T-helper 1 cell treated with Interleukin-12 subunit alpha and Interleukin-12 subunit beta and Interleukin-4 antibody, amounts not matched to agents 30 μg/mL and 1 μg/mL, for 36 hours (primary cell): ENCODE results near the gene NPM1.
"Not testable (repeated sequence)": the region's sequence is repeated elsewhere in the genome, so short reads cannot be mapped to it uniquely, and the experiment has no call there.

Source experiments
- H3K27ac Mint-ChIP-seq: one replicate; pipeline ENCODE4 v1.8.0; 2021; ENCODE audit warnings: mild to moderate bottlenecking, mixed read lengths
- H3K27me3 Mint-ChIP-seq: one replicate; pipeline ENCODE4 v1.8.0; 2021; ENCODE audit warnings: low read depth, mixed read lengths
- H3K36me3 Mint-ChIP-seq: one replicate; pipeline ENCODE4 v1.8.0; 2021; ENCODE audit warnings: low read depth, mixed read lengths
- H3K4me1 Mint-ChIP-seq: one replicate; pipeline ENCODE4 v1.8.0; 2021; ENCODE audit warnings: low read depth, mixed read lengths
- H3K4me3 Mint-ChIP-seq: one replicate; pipeline ENCODE4 v1.8.0; 2021; ENCODE audit warnings: mild to moderate bottlenecking, moderate library complexity, mixed read lengths
- H3K9me3 Mint-ChIP-seq: one replicate; pipeline ENCODE4 v1.8.0; 2021; ENCODE audit warnings: mixed read lengths

The NPM1 gene

DNA sequence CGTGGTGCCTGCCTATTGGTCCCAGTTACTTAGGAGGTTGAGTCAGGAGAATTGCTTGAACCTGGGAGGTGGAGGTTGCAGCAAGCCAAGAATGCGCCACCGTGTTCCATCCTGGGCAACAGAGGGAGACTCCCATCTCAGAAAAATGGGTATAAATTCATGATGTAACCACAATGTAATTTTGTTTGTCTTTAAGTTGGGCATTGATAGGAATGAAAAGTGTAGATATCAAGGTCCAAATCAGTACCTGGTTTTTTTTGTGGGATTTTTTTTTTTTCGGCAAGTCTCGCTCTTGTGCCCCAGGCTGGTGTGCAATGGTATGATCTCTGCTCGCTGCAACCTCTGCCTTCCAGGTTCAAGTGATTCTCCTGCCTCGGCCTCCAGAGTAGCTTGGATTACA is 7.4 kb downstream of the NPM1 start:
- H3K4me3 Mint-ChIP-seq: no peak overlapping the region
- peaks cover 46% of the 10 kb centered on the region for H3K4me1 Mint-ChIP-seq
- H3K9me3 Mint-ChIP-seq: no peaks in the 10 kb centered on the region
- peaks cover 56% of the 10 kb centered on the region for H3K36me3 Mint-ChIP-seq
- H3K27me3 Mint-ChIP-seq: no peaks in the 10 kb centered on the region
- no peak overlapping the region for H3K27ac Mint-ChIP-seq

DNA sequence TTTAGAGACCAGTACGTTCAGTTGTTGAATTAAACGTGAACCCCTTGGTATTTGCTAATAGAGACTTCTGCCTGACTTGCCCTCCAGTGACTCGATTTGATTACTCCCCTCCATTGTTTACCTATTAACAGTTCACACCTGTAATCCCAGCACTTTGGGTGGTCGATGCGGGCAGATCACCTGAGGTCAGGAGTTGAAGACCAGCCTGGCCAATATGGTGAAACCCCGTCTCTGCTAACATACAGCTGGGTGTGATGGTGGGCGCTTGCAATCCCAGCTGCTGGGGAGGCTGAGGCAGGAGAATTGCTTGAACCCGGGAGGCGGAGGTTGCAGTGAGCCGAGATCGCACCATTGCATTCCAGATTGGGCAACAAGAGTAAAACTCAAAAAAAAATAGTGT is 8.9 kb downstream of the NPM1 start:
- Mint-ChIP-seq H3K4me1 (peaks cover 31% of the 10 kb centered on the region), H3K36me3 (peaks cover 52% of the 10 kb centered on the region)
- not testable (repeated sequence) for H3K27me3 Mint-ChIP-seq, H3K4me3 Mint-ChIP-seq, H3K27ac Mint-ChIP-seq, H3K9me3 Mint-ChIP-seq

- H3K27ac Mint-ChIP-seq: no peak overlapping the region
- H3K4me3 Mint-ChIP-seq: no peak overlapping the region
- no peaks in the 10 kb centered on the region for H3K9me3 Mint-ChIP-seq
- H3K36me3 Mint-ChIP-seq: peaks cover 56% of the 10 kb centered on the region
- H3K4me1 Mint-ChIP-seq: peaks cover 29% of the 10 kb centered on the region
- H3K27me3 Mint-ChIP-seq: no peaks in the 10 kb centered on the region
Observed at GRCh38 chr5:171397190-171397589, 9.5 kb downstream of the NPM1 start.

DNA sequence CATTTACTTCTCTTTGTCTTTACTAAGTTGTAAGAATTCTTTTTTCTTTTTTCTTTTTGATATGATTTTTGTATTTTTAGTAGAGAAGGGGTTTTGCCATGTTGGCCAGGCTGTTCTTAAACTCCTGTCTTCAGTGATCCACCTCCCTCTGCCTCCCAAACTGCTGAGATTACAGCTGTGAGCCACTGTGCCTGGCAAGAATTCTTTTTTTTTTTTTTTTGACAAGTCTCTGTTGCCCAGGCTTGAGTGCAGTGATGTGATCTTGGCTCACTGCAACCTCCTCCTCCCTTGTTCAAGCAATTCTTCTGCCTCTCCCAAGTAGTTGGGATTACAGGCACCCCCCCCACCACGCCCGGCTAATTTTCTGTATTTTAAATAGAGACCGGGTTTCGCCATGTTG is 9.9 kb downstream of the NPM1 start:
- Mint-ChIP-seq H3K4me1 (peaks cover 27% of the 10 kb centered on the region), H3K4me3 (no peak overlapping the region), H3K9me3 (no peaks in the 10 kb centered on the region), H3K36me3 (peaks cover 52% of the 10 kb centered on the region), H3K27ac (no peak overlapping the region), H3K27me3 (no peaks in the 10 kb centered on the region)

DNA sequence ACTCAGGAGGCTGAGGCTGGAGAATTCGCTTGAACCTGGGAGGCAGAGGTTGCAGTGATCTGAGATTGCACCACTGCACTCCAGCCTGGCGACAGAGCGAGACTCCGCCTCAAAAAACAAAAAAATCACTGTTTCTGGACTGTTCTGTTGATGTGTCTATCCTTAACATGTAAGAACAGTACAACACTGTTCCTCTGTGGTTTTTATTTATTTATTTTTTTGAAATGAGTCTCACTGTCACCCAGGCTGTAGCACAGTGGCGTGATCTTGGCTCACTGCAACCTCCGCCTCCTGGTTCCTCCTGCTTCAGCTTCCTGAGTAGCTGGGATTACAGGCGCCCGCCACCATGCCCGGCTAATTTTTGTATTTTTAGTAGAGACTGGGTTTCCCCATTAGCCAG is 11.0 kb downstream of the NPM1 start:
- H3K9me3 Mint-ChIP-seq, H3K27me3 Mint-ChIP-seq, H3K27ac Mint-ChIP-seq, H3K4me3 Mint-ChIP-seq: not testable (repeated sequence)
- Mint-ChIP-seq H3K36me3 (peaks cover 44% of the 10 kb centered on the region), H3K4me1 (peaks cover 19% of the 10 kb centered on the region)

DNA sequence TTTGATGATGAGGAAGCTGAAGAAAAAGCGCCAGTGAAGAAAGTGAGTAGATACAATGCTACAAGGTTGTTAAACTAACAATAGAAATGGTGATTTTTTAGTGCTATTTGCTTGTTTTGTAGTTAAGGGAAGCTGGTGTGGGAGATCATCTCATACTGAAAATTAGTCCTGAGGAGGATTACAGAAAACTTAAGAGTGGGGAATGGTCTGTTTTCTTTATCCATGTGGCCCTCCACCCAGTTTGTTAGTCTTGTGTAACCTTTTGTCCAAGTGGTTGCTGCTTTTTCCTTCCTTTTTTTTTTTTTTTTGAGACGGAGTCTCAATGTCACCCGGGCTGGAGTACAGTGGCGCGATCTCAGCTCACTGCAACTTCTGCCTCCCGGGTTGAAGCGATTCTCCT is 12.5 kb downstream of the NPM1 start:
- Mint-ChIP-seq H3K4me1 (peaks cover 19% of the 10 kb centered on the region), H3K36me3 (peaks cover 49% of the 10 kb centered on the region), H3K27me3 (no peaks in the 10 kb centered on the region), H3K4me3 (no peak overlapping the region), H3K27ac (no peak overlapping the region), H3K9me3 (no peaks in the 10 kb centered on the region)

DNA sequence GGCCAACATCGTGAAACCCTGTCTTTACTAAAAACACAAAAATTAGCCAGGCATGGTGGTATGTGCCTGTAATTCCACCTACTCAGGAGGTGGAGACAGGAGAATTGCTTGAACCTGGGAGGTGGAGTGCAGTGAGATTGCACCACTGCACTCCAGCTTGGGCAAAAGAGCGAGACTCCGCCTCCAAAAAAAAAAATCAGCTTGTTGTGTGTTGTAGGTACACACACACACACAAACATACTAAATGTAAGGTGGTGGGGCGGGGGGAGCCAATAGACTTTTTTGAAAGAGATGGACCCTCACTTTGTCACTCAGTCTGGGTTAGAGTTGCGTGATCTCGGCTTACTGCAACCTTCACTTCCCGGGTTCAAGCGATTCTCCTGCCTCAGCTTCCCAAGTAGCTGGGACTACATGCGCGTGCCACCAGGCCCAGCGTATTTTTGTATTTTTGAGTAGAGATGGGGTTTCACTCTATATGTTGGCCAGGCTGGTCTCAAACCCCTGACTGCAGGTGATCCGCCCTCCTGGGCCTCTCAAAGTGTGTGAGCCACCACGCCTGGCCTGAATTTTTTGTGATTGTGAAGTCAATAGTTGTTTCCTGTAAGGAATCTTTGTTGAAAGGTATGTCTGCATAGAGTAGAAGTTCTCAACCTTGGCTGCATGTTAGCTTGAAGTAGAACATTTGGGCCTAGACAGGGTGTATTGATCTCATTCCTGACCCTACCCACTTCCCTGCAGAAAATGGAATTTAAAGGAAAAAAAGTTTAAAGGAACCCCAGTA is 13.7 kb downstream of the NPM1 start:
- peaks cover 53% of the 10 kb centered on the region for H3K36me3 Mint-ChIP-seq
- no peaks in the 10 kb centered on the region for H3K27me3 Mint-ChIP-seq
- H3K4me3 Mint-ChIP-seq: no peak overlapping the region
- no peaks in the 10 kb centered on the region for H3K9me3 Mint-ChIP-seq
- peaks cover 21% of the 10 kb centered on the region for H3K4me1 Mint-ChIP-seq
- H3K27ac Mint-ChIP-seq: no peak overlapping the region

DNA sequence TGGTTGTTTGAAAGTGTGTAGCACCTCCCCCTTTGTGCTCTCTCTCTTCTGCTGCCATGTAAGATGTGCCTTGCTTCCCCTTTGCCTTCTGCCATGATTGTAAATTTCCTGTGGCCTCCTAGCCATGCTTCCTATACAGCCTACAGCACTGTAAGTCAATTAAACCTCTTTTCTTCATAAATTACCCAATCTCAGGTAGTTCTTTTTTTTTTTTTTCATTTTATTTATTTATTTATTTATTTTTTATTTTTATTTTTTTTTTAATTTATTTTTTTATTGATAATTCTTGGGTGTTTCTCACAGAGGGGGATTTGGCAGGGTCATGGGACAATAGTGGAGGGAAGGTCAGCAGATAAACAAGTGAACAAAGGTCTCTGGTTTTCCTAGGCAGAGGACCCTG is 15.1 kb downstream of the NPM1 start:
- H3K27me3 Mint-ChIP-seq, H3K9me3 Mint-ChIP-seq, H3K27ac Mint-ChIP-seq, H3K4me3 Mint-ChIP-seq: not testable (repeated sequence)
- H3K36me3 Mint-ChIP-seq: peaks cover 54% of the 10 kb centered on the region
- peaks cover 24% of the 10 kb centered on the region for H3K4me1 Mint-ChIP-seq

DNA sequence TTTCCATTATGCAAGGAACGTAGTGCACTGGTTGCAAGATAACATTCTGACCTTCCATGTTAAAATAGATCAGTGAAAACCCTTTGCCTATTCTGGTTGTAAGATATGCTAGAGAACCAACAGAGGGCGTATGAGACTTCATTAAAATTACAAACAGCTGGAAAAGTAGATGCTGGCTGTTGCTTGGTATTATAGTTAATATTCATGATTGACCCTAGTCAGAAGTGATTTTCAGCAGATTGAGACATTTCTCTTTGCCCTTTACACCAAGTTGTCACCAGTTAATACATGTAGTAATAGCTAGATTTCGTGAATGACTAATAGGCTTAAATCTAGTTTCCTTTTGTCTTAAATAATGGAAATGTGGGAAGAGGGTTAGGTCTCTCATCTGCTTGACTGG is 18.0 kb downstream of the NPM1 start:
- Mint-ChIP-seq H3K27ac (no peak overlapping the region), H3K4me1 (peaks cover 30% of the 10 kb centered on the region), H3K4me3 (no peak overlapping the region), H3K36me3 (peaks cover 59% of the 10 kb centered on the region), H3K27me3 (no peaks in the 10 kb centered on the region), H3K9me3 (no peaks in the 10 kb centered on the region)

GRCh38 chr5:171407234-171407633 is 19.6 kb downstream of the NPM1 start:
- Mint-ChIP-seq H3K27me3 (no peaks in the 10 kb centered on the region), H3K27ac (peak overlapping the region; percentile 29), H3K9me3 (no peaks in the 10 kb centered on the region), H3K4me1 (peaks cover 30% of the 10 kb centered on the region), H3K36me3 (peaks cover 63% of the 10 kb centered on the region), H3K4me3 (no peak overlapping the region)

- Mint-ChIP-seq H3K36me3 (peaks cover 70% of the 10 kb centered on the region), H3K4me3 (peak overlapping the region; percentile 34), H3K27ac (no peak overlapping the region), H3K9me3 (no peaks in the 10 kb centered on the region), H3K4me1 (peaks cover 32% of the 10 kb centered on the region), H3K27me3 (no peaks in the 10 kb centered on the region)
Observed at GRCh38 chr5:171409164-171410136, 21.8 kb downstream of the NPM1 start.

DNA sequence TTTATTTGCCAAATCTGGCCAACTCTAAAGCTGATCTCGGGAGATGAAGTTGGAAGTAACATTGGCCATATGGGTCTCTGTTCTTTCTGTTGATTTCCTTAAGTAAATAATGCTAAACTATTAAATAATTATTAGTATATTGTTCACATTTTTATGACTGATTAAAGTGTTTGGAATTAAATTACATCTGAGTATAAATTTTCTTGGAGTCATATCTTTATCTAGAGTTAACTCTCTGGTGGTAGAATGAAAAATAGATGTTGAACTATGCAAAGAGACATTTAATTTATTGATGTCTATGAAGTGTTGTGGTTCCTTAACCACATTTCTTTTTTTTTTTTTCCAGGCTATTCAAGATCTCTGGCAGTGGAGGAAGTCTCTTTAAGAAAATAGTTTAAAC is 22.5 kb downstream of the NPM1 start:
- no peaks in the 10 kb centered on the region for H3K27me3 Mint-ChIP-seq
- no peak overlapping the region for H3K27ac Mint-ChIP-seq
- no peak overlapping the region for H3K4me3 Mint-ChIP-seq
- peaks cover 66% of the 10 kb centered on the region for H3K36me3 Mint-ChIP-seq
- H3K9me3 Mint-ChIP-seq: no peaks in the 10 kb centered on the region
- peaks cover 32% of the 10 kb centered on the region for H3K4me1 Mint-ChIP-seq

DNA sequence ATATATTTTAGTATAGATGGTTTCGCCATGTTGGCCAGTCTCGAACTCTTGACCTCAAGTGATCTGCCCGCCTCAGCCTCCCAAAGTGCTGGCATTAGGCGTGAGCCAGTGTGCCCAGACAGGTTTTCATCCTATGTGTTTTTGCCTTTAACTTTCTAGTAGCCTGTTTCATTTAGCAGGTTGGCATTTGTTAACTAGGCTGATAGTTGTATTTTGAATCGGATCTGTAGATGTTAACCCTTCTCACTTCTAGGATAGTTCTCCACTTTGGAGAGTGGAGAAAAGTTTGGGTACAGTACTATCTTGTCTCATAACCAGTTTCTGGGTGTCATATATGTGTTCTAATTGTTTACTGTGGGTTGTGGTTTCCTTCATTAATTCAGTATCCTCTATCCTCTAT is 24.5 kb downstream of the NPM1 start:
- peaks cover 18% of the 10 kb centered on the region for H3K4me1 Mint-ChIP-seq
- no peaks in the 10 kb centered on the region for H3K9me3 Mint-ChIP-seq
- peaks cover 47% of the 10 kb centered on the region for H3K36me3 Mint-ChIP-seq
- H3K4me3 Mint-ChIP-seq: no peak overlapping the region
- no peak overlapping the region for H3K27ac Mint-ChIP-seq
- H3K27me3 Mint-ChIP-seq: peaks cover under 1% of the 10 kb centered on the region

DNA sequence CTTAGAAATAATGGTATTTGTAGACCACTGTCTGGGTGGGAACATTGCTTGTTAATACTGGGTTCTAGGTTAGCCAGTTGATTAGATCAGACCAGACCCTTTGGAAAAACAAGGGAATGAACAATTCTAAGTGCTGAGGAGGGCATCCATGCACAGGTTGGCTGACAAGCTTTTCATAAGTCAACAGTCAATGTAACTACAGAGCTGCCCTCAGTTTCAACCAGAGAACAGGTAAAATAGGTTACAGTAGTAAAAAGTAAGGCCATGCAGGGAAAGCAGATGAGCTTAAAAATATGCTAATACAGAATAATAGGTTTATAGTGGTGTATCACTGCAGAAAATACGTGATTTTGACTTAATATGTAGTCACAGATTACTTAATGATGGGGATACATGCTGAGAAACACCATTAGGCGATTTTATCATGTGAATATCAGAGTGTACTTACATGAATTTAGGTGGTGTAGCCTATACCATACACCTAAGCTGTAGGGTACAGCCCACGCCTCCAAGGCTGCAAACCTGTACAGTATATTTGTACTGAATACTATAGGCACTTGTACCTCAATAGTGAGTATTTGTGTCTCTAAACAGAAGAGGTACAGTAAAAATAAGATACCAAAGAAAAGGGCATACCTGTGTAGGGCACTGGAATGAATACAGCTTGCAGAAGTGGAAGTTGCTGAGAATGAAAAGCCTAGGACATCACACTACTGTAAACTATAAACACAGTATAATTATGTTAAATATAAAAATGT is 25.7 kb downstream of the NPM1 start:
- Mint-ChIP-seq H3K4me1 (peaks cover 12% of the 10 kb centered on the region), H3K27ac (no peak overlapping the region), H3K36me3 (peaks cover 37% of the 10 kb centered on the region), H3K27me3 (peaks cover 8% of the 10 kb centered on the region), H3K9me3 (no peaks in the 10 kb centered on the region), H3K4me3 (no peak overlapping the region)
